ENCODE data around the gene KCNQ1.

Gene KCNQ1

DNA sequence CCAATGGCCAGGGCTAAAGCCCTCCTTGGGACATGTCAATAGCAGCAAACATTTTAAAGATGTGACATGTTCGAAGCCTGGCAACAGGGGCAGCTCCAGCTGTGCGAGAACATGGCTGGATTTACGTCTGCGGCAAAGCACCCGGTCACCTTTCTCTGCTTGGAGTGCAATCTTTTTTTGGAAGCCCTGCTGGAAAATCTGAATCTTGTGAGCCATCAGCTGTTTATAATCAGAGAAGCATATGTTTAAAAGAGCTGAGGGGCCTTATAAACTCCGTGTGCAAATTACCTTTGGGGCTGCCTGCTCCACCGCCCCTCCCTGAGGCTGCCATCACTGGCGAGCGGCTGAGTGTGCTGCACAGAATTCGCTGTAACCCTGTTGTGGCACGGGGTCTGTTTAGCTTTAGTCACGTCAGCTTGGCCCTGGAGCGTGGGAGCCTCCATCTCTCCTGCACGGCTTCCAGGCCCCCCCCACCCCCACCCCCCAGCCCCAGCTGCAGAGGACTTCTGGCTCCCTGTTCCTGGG lies 264.0 kb downstream of the KCNQ1 start:
- DNase-seq, result no peak

GRCh38 chr11:2709429-2709828 lies 264.6 kb downstream of the KCNQ1 start:
- no peak for DNase-seq

DNA sequence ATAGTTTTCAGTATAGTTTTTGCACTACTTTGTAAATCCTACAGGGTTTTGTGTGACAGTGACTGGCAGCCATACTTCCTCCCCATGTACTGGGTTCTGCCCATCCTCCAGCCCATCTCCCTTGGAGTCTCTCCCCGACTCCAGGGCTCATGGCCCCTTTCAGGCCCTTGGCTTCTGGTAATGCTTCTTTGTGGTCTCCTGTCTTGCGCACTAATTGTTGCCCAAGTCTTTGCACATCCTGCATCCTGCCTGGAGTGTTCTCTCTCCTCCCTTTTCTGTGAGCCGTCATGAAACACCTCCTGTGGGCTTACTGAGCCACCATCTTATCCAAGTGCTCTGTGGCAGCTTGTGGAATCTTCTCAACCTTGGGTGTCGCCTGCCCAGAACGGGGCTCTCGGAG lies 266.4 kb downstream of the KCNQ1 start:
- DNase-seq, result no peak

GRCh38 chr11:2713094-2713493 lies 268.3 kb downstream of the KCNQ1 start:
- no peak for DNase-seq

DNA sequence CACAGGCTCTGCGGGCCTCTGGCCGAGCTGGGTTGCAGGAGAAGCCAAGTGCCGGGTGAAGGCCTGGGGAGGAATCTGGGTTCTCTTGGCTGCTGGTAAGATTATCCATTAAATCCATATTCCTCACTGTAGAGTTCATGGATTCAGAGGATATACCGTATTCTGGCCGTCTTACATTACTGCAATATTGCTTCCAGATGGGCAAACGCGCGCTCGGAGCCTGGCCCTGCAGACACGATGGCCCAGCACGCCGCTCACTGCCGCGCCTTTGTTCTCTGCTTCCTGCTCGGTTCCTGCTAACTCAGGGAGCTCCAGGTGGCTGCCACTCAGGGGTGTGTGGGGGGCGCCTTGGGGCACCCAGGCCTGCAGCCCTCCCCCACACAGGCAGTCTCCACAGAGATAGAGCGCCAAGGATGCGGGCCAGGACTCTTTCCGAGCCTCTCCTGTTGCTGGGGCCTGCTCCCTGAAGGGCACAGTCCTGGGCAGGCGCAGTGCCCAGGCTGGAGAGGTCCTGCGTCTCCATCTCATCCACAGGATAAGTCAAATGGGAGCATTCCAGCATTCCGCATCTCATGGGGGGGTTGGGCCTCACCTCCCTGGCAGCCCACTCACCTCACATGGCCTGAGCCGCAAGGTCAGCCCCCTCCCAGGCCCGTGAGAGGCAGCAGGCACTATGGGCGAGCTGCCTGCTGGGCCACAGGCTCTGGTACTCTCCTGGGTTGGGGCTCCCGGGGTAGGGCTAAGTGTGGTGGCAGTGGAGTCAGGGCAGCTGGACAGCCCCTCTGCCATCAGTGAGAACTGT lies 269.1 kb downstream of the KCNQ1 start:
- no peak for DNase-seq

GRCh38 chr11:2714463-2714800 lies 269.6 kb downstream of the KCNQ1 start:
- no peak for DNase-seq

GRCh38 chr11:2714871-2715270 lies 270.1 kb downstream of the KCNQ1 start:
- no peak for DNase-seq

GRCh38 chr11:2715716-2716350 lies 271.0 kb downstream of the KCNQ1 start:
- DNase-seq, result no peak

- no peak for DNase-seq
These were observed 271.7 kb downstream of the KCNQ1 start for GRCh38 chr11:2716376-2717095.

GRCh38 chr11:2717561-2718325 lies 272.9 kb downstream of the KCNQ1 start:
- DNase-seq, result no peak

GRCh38 chr11:2718817-2719438 lies 274.1 kb downstream of the KCNQ1 start:
- no peak for DNase-seq

GRCh38 chr11:2719831-2720590 lies 275.2 kb downstream of the KCNQ1 start:
- DNase-seq, result no peak

DNA sequence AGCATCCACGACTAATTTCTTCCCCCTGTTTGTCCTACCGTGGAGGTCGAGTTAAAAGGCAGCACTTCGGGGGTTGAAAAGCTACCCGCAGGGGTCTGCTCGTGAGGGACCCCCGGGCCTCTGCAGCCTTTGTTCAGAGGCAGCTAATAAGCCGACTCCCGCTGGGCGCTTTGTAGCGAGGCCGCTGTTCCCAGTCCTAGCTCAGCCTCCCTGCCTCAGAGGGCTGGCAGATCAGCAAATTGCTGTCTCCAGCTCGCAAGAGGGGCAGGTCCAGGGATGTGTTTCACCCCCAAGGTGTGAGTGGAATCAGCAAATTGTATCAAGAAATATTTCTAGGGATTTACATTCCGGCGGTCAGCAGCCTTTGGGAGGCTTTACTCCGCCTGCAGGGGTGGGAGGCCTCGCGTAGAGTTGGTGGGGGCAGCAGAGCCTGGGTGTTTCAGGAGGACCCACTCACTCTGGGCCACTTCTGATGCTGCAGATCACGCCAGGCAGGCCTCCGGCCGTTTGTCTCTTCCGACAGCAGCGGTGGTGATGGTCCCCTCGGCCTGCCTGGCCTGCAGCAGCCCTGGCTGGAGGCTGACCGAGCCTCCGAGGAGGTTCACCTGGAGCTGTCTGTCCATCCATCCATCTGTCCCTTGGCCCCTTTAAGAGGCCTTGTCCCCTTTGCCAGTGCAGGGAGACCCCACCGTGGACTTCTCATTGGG lies 276.6 kb downstream of the KCNQ1 start:
- no peak for DNase-seq

GRCh38 chr11:2722955-2723354 lies 278.1 kb downstream of the KCNQ1 start:
- DNase-seq, result no peak

DNA sequence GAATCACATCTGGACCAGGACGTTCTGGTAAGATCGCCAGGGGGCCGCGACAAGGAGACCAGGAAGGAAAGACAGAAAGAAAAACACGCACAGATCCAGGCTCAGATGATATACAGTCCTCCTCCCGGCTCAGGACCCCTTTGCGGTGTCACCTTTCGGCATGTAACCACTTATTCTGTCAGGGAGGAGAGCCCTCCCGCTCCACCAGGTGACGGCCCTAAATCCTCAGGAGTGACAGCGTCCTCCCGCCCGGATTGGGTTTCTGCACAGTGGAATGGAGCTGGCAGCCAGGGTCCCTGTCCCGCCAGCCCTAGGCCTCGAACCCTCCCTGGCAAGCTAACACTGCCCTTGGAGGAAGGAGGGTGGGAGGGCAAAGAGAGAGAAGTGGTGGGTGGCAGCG lies 279.3 kb downstream of the KCNQ1 start:
- DNase-seq, result no peak

- no peak for DNase-seq
These were observed 280.0 kb downstream of the KCNQ1 start for GRCh38 chr11:2724653-2725367.

GRCh38 chr11:2725368-2726300 lies 280.8 kb downstream of the KCNQ1 start:
- no peak for DNase-seq

GRCh38 chr11:2726964-2727363 lies 282.2 kb downstream of the KCNQ1 start:
- DNase-seq, result no peak

GRCh38 chr11:2728128-2728662 lies 283.4 kb downstream of the KCNQ1 start:
- no peak for DNase-seq
